Mucosa of gallbladder (tissue), 1 donor: ENCODE data around the gene SCYL1. TPM values are rescaled to one million over a fixed set of nuclear protein-coding genes. Genes with fewer than 3 reads are reported as not detected.
"Not testable (repeated sequence)": the region's sequence is repeated elsewhere in the genome, so short reads cannot be mapped to it uniquely, and the experiment has no call there.

ENCODE experiments used
- DNase-seq: peaks from one replicate; pipeline ENCODE4 v3.0.0-alpha.2; 2020; ENCODE audit warnings: low spot score
- total RNA-seq: library from RNA; stranded (reverse); gene quantifications from one replicate; pipeline ENCODE4 v1.2.1, GENCODE V29; 2021
- donor health status: DM: no; HTN: no; CAD: no.

SCYL1 gene
- total RNA-seq, 1 donor from 2014 or later, result 90.1 TPM

DNA sequence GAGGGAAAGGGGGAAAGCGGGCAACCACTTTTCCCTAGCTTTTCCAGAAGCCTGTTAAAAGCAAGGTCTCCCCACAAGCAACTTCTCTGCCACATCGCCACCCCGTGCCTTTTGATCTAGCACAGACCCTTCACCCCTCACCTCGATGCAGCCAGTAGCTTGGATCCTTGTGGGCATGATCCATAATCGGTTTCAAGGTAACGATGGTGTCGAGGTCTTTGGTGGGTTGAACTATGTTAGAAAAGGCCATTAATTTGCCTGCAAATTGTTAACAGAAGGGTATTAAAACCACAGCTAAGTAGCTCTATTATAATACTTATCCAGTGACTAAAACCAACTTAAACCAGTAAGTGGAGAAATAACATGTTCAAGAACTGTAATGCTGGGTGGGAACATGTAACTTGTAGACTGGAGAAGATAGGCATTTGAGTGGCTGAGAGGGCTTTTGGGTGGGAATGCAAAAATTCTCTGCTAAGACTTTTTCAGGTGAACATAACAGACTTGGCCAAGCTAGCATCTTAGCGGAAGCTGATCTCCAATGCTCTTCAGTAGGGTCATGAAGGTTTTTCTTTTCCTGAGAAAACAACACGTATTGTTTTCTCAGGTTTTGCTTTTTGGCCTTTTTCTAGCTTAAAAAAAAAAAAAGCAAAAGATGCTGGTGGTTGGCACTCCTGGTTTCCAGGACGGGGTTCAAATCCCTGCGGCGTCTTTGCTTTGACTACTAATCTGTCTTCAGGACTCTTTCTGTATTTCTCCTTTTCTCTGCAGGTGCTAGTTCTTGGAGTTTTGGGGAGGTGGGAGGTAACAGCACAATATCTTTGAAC is 19.2 kb upstream of the SCYL1 start:
- DNase-seq, result no peak

DNA sequence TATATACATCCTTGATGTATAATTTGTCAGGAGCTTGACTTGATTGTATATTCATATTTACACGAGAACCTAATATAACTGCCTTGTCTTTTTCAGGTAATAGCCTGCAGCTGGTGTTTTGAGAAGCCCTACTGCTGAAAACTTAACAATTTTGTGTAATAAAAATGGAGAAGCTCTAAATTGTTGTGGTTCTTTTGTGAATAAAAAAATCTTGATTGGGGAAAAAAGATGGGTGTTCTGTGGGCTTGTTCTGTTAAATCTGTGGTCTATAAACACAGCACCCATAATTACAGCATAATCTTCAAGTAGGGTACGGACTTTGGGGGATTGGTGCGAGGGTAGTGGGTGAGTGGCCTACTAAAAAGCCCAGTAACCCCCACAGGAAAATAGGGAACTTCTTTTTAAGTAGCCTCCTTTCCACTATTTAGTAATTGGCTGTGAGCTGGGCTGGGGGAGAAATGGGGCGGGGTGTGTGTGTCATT is 18.6 kb upstream of the SCYL1 start:
- no peak for DNase-seq

DNA sequence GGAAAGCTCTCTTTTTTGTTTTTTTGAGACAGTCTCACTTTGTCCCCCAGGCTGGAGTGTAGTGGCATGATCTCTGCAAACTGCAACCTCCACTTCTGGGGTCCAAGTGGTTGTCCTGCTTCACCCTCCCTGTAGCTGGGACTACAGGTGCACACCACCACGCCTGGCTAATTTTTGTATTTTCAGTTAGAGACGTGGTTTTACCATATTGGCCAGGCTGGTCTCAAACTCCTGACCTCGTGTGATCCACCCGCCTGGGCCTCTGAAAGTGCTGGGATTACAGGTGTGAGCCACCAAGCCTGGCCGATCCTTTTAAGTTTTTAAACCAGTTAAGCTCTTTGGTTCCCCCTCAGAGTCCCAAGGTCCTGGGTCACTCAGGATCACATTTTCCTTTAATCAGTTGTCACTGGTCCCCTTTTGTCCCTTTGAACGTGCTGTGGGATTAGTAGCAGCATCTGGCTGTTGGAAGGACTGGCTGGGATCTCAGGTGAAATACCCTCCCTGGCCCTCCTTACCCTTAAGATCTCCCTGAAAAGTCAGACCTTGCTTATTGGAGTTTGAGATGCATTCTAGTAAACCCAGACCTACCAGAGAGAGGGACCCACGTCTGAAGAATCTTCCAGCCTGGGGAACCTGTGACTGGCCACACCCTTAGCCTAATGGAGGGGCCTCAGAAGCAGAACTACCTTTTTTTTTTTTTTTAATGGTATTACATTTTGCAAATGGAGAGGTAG is 17.9 kb upstream of the SCYL1 start:
- DNase-seq, result no peak

GRCh38 chr11:65512311-65512710 is 12.6 kb upstream of the SCYL1 start:
- DNase-seq, result not testable (repeated sequence)

DNA sequence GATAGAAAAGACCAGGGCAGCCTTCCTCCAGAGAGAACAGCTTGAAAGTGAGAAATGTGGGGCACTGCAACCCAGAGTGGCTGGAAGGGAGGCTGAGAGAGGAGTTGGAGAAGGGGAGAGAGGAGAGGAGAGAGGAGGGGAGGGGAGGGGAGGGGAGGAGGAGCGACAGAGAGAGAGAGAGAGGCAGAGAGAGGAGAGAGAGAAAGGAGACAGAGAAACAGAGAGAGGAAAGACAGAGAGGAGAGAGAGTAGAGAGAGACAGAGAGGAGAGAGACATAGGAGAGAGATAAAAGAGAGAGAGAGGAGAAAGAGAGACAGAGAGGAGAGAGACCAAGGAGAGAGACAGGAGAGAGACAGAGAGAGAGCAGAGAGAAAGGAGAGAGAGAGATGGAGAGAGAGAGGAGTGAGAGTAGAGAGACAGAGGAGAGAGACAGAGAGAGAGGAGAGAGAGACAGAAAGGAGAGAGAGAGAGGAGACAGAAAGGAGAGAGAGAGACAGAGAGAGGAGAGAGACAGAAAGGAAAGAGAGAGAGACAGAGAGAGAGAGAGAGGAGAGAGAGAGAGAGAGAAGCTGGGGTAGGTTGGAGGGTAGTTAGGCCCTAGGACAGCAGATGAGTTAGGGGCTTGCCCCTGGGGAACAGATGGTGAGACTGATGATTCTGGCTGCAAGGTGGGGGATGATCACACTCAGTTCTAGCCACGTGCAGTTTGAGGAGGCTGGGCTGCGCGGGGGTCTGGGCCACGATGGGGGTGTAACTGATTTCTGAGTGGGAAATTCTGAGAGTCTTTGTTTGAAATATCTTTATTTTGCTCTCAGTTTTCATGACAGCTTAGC is 8.5 kb upstream of the SCYL1 start:
- no peak for DNase-seq

- DNase-seq, result not testable (repeated sequence)
These were observed 5.8 kb upstream of the SCYL1 start for GRCh38 chr11:65518941-65519549.

- not testable (repeated sequence) for DNase-seq
These were observed 2.9 kb upstream of the SCYL1 start for GRCh38 chr11:65521777-65522521.

GRCh38 chr11:65522718-65523630 is 1.9 kb upstream of the SCYL1 start:
- DNase-seq, result not testable (repeated sequence)

GRCh38 chr11:65523631-65523968 is 1.3 kb upstream of the SCYL1 start:
- DNase-seq, result not testable (repeated sequence)

- no peak for DNase-seq
These were observed 706 bp upstream of the SCYL1 start for GRCh38 chr11:65524014-65524740.

DNA sequence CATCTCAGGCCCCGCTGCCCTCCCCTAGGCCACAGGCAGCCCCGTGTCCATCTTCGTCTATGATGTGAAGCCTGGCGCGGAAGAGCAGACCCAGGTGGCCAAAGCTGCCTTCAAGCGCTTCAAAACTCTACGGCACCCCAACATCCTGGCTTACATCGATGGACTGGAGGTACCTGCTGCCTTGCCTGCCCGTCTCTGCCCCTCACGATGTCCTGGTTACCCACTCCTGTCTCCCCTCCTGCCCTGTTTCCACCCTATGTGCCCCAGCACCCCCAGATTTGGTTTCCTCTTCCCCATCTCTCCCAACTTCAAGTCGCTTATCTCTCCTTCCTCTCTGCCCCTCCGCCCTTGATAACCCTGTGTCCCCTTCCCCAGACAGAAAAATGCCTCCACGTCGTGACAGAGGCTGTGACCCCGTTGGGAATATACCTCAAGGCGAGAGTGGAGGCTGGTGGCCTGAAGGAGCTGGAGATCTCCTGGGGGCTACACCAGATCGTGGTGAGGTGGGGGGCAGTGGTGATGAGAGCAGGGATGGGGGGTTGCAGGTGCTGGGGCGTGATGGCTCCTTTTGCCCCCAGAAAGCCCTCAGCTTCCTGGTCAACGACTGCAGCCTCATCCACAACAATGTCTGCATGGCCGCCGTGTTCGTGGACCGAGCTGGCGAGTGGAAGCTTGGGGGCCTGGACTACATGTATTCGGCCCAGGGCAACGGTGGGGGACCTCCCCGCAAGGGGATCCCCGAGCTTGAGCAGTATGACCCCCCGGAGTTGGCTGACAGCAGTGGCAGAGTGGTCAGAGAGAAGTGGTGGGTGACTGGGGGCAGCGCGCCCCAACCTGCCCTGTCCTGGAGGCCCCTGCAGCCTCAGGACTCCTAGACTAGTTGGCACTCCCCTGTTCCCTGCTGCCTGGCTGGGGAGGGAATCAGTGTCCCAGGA is 930 bp downstream of the SCYL1 start:
- DNase-seq, result no peak

- no peak for DNase-seq
These were observed 1.9 kb downstream of the SCYL1 start for GRCh38 chr11:65526744-65527143.

GRCh38 chr11:65528819-65529350 is 4.0 kb downstream of the SCYL1 start:
- no peak for DNase-seq

- DNase-seq, result no peak
These were observed 4.7 kb downstream of the SCYL1 start for GRCh38 chr11:65529475-65530156.

- DNase-seq, result no peak
These were observed 5.2 kb downstream of the SCYL1 start for GRCh38 chr11:65530157-65530496.

GRCh38 chr11:65532388-65533064 is 7.6 kb downstream of the SCYL1 start:
- no peak for DNase-seq

GRCh38 chr11:65535102-65535501 is 10.2 kb downstream of the SCYL1 start:
- DNase-seq, result no peak
